ENCODE data around the gene ZDHHC14.

The ZDHHC14 gene

DNA sequence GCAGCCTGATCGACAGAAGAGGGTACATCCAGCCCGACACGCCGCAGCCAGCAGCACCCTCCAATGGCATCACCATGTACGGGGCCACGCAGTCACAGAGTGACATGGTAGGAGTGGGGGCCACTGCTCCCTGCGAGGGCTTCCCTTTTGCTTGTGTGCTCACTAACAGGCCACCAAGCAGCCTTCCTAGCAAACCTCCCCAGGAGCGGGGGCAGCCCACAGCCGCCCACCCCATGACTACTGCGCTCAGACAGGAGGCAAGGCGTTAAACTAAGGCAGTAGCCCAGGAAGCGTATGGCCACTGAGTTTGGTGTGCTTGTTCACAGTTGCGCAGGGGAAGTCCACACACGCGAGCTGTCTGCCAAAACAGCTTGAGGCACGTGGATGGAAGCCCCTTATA lies 272.5 kb downstream of the ZDHHC14 start:
- no peak for TF ChIP-seq ZBTB7A (IDR thresholded peaks at IDR 0.05; ENCODE audit: low read depth)
- no peak for TF ChIP-seq TAF1 (IDR thresholded peaks at IDR 0.05; ENCODE audit: low read depth)
- TF ChIP-seq, protein P1, sequence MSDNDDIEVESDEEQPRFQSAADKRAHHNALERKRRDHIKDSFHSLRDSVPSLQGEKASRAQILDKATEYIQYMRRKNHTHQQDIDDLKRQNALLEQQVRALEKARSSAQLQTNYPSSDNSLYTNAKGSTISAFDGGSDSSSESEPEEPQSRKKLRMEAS (IDR thresholded peaks at IDR 0.05): no peak
- no peak for TF ChIP-seq RAD21 (IDR thresholded peaks at IDR 0.05; ENCODE audit: low read depth)
- TF ChIP-seq, protein P2, sequence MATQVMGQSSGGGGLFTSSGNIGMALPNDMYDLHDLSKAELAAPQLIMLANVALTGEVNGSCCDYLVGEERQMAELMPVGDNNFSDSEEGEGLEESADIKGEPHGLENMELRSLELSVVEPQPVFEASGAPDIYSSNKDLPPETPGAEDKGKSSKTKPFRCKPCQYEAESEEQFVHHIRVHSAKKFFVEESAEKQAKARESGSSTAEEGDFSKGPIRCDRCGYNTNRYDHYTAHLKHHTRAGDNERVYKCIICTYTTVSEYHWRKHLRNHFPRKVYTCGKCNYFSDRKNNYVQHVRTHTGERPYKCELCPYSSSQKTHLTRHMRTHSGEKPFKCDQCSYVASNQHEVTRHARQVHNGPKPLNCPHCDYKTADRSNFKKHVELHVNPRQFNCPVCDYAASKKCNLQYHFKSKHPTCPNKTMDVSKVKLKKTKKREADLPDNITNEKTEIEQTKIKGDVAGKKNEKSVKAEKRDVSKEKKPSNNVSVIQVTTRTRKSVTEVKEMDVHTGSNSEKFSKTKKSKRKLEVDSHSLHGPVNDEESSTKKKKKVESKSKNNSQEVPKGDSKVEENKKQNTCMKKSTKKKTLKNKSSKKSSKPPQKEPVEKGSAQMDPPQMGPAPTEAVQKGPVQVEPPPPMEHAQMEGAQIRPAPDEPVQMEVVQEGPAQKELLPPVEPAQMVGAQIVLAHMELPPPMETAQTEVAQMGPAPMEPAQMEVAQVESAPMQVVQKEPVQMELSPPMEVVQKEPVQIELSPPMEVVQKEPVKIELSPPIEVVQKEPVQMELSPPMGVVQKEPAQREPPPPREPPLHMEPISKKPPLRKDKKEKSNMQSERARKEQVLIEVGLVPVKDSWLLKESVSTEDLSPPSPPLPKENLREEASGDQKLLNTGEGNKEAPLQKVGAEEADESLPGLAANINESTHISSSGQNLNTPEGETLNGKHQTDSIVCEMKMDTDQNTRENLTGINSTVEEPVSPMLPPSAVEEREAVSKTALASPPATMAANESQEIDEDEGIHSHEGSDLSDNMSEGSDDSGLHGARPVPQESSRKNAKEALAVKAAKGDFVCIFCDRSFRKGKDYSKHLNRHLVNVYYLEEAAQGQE (IDR thresholded peaks at IDR 0.05; ENCODE audit: low read depth): no peak

DNA sequence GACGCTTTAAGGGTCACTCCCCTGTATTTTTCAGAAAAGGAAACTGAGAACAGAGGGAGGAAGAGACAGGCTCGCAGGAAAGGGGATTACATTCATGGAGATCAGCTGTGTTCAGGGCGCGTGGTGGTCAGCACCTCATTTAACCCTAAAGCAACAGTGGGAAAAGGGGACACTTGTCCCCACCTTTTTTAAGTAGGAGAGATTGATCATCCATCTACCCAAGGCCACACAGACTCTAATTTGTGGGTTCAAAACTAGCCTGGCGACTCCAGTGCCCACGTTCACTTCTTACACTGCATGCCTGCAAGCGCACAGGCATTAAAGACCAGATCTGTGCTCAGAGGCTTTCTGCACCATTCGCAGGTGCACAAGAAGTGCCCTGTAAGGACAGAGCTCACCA lies 274.1 kb downstream of the ZDHHC14 start:
- no peak for TF ChIP-seq TCF12 (IDR thresholded peaks at IDR 0.05; ENCODE audit: low read depth)
- TF ChIP-seq CEBPB (IDR thresholded peaks at IDR 0.05): no peak
- no peak for TF ChIP-seq ZBTB7A (IDR thresholded peaks at IDR 0.05; ENCODE audit: low read depth)
- TF ChIP-seq NFIC (IDR thresholded peaks at IDR 0.05): no peak
- no peak for TF ChIP-seq TAF1 (IDR thresholded peaks at IDR 0.05; ENCODE audit: low read depth)
- no peak for TF ChIP-seq RAD21 (IDR thresholded peaks at IDR 0.05; ENCODE audit: low read depth)

DNA sequence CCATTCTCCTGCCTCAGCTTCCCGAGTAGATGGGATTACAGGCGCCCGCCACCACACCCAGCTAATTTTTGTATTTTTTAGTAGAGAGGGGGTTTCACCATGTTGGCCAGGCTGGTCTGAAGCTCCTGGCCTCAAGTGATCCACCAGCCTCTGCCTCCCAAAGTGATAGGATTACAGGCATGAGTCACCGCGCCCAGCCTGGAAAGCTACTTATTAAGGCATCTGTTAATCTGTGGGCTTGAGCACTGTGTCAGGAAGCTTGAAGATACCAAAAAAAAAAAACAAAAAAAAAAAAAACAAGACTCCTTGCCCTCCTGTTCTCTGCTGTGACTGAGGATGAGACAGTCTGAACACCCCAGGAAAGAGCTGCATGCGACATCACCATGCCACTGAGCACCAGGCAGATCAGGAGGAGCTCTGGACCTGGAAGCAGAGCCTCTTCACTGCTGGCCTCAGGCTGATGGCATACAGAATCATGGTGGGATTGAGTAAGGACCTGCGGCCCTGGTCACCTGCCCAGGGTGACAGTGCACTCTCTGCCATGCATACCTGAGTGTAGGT lies 275.5 kb downstream of the ZDHHC14 start:
- TF ChIP-seq YY1 (IDR thresholded peaks at IDR 0.05; ENCODE audit: low read depth): no peak
- no peak for TF ChIP-seq FOXM1 (IDR thresholded peaks at IDR 0.05; ENCODE audit: borderline replicate concordance, low read depth)
- TF ChIP-seq CREB1 (IDR thresholded peaks at IDR 0.05; ENCODE audit: low read depth): no peak
- TF ChIP-seq, protein P2 (IDR thresholded peaks at IDR 0.05; ENCODE audit: low read depth): no peak
- no peak for TF ChIP-seq TEAD4 (IDR thresholded peaks at IDR 0.05)
- no peak for TF ChIP-seq ZBTB7A (IDR thresholded peaks at IDR 0.05; ENCODE audit: low read depth)
- no peak for TF ChIP-seq NFIC (IDR thresholded peaks at IDR 0.05)
- TF ChIP-seq CEBPB (IDR thresholded peaks at IDR 0.05): no peak
- TF ChIP-seq TCF12 (IDR thresholded peaks at IDR 0.05; ENCODE audit: low read depth): no peak

DNA sequence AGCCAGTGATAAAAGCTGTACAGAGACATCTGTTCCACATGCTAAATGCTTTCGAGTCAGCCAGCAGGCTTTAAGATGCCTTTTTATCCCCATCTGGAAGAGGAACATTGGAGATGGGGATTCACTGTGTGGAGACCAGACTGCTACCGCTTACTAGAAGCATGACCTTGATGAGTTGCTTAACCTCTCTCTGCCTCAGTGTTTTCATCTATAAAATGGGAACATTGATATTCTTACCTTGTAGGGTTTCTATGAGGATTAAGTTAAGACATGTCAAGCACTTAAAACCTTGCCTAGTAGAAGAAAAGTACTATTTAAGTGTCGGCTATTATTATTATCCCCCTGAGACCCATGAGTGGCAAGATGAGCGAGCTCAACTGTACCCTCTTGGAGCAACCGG lies 276.8 kb downstream of the ZDHHC14 start:
- no peak for TF ChIP-seq RAD21 (IDR thresholded peaks at IDR 0.05; ENCODE audit: low read depth)
- no peak for TF ChIP-seq CREB1 (IDR thresholded peaks at IDR 0.05; ENCODE audit: low read depth)
- TF ChIP-seq, protein P2 (IDR thresholded peaks at IDR 0.05; ENCODE audit: low read depth): no peak
- no peak for TF ChIP-seq EP300 (IDR thresholded peaks at IDR 0.05; ENCODE audit: borderline replicate concordance)

DNA sequence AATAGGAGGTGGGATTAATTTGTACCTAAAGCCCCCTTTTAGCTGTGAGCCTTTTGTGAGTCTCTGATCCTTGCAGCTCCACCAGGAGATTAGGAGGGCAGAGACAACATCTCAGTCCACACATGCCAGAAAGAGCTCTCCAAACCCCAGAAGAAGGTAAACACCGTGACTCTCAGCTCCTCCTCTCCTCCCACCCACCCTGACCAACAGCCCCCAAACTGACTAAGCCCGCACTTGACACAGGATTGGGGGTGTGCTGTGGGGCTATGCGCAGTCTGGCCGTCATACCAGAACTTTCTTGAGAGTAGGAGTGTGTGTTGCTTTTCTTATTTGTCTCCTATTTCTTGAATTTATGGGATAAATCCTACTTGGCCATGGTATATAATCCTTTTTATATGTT lies 277.3 kb downstream of the ZDHHC14 start:
- TF ChIP-seq, protein P3, sequence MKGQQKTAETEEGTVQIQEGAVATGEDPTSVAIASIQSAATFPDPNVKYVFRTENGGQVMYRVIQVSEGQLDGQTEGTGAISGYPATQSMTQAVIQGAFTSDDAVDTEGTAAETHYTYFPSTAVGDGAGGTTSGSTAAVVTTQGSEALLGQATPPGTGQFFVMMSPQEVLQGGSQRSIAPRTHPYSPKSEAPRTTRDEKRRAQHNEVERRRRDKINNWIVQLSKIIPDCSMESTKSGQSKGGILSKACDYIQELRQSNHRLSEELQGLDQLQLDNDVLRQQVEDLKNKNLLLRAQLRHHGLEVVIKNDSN (IDR thresholded peaks at IDR 0.05): no peak
- TF ChIP-seq, protein P2 (IDR thresholded peaks at IDR 0.05; ENCODE audit: low read depth): no peak
- TF ChIP-seq YY1 (IDR thresholded peaks at IDR 0.05; ENCODE audit: low read depth) (no peak), EP300 (IDR thresholded peaks at IDR 0.05; ENCODE audit: borderline replicate concordance) (no peak), CREB1 (IDR thresholded peaks at IDR 0.05; ENCODE audit: low read depth) (no peak), FOXM1 (IDR thresholded peaks at IDR 0.05; ENCODE audit: borderline replicate concordance, low read depth) (no peak), TAF1 (IDR thresholded peaks at IDR 0.05; ENCODE audit: low read depth) (no peak), TEAD4 (IDR thresholded peaks at IDR 0.05) (no peak), TCF12 (IDR thresholded peaks at IDR 0.05; ENCODE audit: low read depth) (no peak), RAD21 (IDR thresholded peaks at IDR 0.05; ENCODE audit: low read depth) (no peak), EGR1 (IDR thresholded peaks at IDR 0.05) (no peak), CEBPB (IDR thresholded peaks at IDR 0.05) (no peak), NFIC (IDR thresholded peaks at IDR 0.05) (no peak), ZBTB7A (IDR thresholded peaks at IDR 0.05; ENCODE audit: low read depth) (no peak)
- TF ChIP-seq, protein P1 (IDR thresholded peaks at IDR 0.05): no peak
